Dermis microvascular lymphatic vessel endothelial cell (primary cell): ENCODE results near the gene MTA3. TPM values are rescaled to one million over a fixed set of nuclear protein-coding genes. Genes with fewer than 3 reads are reported as not detected.
A peak's percentile ranks its signal among the peaks of the same experiment; 100 is the strongest.
"Not testable (repeated sequence)": the region's sequence is repeated elsewhere in the genome, so short reads cannot be mapped to it uniquely, and the experiment has no call there.

Experiments
- DNase-seq, 2 donors: peaks; one replicate each; pipeline versions ENCODE4 v3.0.0 to v3.0.0-alpha.2; 2010; ENCODE audit warnings: low read depth in 2 of 2
- total RNA-seq: library from RNA; depleted of rRNA; stranded (reverse); fragments of >200 nt; gene quantifications from 2 replicates; pipeline ENCODE4 v1.2.1, GENCODE V29; 2014

Gene MTA3
- 15.8 and 20.2 TPM in 2 replicates for total RNA-seq

DNA sequence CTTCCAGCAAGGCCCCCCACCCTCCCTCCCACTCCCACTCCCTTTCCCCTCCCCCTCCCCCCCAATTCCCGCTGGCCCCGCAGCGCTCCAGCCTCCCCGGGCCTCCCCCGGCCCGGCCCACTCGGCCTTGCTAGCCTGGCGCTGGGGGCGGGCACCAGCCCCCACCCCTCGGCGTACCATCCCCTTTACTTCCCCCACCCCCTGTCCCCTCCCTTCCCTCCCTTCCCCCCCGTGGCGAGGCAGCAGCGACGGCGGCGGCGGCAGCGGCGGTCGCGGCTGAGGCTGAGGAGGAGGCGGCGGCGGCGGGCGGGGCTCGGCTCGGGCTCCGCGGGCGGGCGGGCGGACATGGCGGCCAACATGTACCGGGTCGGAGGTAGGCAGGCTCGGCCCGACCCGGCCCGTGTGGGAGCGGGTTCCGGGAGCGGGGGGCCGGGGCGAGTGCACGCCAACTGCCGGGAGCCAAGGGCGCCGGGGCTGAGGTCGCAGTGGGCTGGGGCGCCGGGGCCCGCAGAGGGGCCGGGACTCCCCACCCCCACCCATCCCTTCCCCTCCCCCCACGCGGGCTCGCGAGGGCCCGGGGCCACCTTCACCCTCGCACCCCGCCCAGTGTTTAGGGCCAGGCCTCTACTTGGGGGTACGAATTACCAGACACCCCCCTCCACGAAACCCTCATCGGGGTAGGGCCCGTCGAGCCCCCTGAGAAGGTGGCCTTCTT is at the start of gene MTA3:
Gene MTA3, plus strand, starts transcription at position 232 of the 715 bp plus-strand sequence. Its CDS starts 114 bp downstream, at position 346.
- peak in 1 of 2 donors; percentile 45 for DNase-seq

DNA sequence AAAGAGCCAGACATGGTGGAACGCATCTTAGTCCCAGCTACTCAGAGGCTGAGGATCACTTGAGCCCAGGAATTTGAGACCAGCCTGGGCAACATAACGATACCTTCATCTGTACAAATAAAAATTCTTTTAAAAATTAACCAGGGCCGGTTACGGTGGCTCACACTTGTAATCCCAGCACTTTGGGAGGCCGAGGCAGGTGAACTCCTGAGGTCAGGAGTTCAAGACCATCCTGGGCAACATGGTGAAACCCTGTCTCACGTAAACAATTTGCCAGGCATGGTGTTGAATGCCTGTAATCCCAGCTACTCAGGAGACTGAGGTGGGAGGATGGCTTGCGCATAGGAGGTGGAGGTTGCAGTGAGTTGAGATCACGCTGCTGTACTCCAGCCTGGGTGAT is 48.8 kb upstream of the MTA3 start:
- DNase-seq = no peak

DNA sequence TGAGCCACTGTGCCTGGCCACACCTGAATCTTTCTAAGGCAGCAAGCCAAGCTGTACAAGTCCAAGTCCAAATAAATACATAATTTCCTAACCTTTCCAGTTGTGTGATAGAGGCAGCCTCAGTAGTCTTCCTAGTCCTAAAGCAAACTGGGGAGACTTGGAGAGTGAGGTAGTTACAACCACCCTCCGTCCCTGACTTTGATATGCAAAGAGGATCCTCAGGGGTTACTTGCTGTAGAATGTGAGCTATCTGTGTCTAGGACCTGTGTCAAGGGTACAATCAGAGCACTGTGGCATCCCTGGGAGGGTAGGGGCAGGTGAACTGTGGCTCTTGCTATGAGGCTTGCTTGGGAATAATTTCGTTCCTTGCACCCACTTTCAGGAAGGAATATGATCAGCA is 46.4 kb upstream of the MTA3 start:
- DNase-seq = no peak

DNA sequence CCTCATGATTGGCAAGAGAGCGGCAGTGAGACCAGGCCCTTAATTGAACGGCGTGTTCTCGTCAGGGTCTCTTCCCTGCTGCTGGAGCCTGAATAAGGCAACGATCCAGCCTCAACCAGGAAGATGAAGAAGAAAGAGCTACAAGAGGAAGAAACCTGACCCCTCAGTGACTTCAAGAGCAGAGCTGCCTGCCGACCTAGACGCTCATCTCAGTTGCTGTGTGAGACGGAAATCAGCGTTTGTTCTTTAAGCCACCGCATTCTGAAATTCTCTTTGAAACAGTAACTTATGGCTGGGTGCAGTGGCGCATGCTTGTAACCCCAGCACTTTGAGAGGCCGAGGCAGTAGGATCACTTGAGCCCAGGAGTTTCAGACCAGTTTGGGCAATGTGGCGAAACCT is 45.1 kb upstream of the MTA3 start:
- DNase-seq = no peak

DNA sequence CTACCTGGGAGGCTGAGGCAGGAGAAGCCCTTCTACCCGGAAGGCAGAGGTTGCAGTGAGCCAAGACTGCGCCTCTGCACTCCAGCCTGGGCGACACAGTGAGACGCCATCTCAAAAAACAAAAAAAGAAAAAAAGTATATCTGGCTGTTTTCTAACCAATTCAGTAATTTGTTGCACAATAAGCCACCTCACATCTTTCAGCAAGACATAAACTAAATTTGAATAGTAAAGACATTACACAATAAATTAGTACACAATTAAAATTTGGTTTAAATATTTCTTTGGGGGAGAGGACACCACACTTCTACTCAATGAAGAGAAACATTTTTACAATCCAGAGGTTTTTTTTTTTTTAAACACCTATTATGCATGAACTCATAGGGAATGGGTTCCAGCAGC is 36.0 kb upstream of the MTA3 start:
- DNase-seq = no peak

DNA sequence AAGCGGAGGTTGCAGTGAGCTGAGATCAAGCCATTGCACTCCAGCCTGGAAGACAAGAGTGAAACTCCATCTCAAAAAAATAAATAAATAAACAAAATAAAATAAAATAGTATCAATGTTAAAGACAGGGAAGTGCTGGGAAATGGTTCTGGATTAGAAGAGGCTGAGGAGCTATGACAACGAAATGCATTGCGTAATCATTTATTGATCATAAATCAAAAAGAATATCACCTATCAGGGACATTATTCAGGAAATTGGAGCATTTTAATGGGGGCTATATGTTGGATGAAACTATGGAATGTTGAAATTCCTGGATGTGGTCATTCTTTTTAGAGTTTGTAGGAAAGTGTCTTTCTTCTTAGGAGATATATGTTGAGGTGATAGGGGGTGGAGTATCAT is 30.9 kb upstream of the MTA3 start:
- no peak for DNase-seq

DNA sequence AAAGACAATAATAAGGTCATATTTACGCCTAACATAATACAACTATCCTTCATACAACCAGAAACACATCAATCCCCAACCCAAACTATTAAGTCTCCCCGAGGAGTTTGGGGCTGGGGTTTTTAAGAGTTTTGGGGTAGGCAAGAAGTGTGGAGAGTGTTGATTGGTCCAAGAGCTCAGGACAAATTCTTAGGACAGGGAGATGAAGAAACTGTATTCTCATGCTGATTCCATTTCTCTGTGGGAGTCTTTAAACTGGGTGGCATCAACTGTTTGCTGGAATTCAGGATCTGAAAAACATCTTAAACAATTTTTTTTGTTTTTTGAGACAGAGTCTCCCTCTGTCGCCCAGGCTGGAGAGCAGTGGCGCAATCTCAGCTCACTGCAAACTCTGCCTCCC is 25.6 kb upstream of the MTA3 start:
- DNase-seq = no peak

DNA sequence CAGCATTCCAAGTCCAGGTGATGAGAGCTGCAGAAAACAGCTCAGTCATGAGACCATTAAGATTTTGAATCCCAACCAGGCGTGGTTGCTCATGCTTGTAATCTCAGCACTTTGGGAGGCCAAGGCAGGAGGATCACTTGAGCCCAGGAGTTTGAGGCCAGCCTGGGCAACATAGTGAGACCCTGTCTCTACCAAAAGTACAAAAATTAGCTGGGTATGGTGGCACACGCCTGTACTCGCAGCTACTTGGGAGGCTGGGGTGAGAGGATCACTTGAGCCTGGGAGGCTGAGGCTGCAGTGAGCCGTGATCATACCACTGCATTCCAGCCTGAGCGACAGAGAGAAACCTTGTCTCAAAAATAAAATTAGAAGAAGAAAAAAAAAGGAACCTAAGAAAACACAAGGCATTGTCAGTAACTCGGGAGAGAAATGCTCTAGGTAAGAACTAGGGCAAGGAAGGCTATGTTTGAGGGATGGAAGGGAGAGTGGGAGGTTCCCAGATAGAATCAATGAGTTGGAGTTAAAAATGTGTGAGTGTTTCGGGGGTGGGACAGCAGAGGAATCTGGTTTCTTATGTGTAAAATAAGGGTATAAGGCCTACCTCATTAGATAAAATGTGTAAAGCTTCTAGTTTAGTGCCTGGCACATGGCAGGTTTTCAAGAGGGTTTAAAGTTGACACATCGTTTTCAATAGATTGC is 23.3 kb upstream of the MTA3 start:
- DNase-seq = no peak

DNA sequence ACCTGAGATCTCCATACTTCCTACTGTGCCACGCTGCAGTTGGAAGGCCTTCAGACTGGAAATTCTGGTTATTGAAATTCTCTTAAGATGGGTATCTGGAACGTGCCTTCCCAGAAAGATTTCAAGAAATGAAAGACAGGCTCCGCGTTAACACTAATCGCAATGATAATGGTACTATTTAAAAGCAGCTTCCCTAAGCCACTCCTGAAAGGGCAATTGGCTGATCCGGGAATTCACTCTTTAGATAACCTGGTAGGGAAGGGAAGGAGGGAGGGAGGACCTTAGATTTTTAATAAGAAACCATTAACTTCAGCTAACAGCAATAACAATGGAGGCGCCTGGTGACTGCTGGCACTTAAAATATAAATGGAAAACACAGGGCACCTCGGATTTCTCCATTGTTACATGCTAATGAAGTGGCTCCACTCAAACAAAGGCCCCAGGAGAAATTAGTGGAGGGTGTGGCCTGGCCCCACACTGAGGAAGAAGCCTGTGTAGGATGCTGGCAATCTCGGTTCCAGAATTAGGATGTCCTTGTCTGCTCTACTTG is 22.5 kb upstream of the MTA3 start:
- no peak for DNase-seq

DNA sequence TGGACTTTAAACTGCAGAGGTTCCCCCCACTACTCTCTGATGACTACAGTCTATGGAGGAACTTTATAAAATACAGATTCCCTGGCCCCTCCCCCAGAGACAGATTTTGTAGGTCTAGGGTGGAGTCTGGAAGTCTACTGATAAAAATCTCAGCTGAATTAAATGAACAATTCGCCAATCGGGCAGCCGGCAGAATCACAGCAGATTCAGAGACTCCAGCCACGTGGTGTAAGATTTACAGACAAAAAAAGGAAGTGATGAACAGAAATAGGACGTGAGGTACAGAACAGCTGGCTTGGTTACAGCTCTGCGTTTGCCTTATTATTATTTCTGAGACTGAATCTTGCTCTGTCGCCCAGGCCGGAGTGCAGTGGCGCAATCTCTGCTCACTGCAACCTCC is 21.4 kb upstream of the MTA3 start:
- no peak for DNase-seq

DNA sequence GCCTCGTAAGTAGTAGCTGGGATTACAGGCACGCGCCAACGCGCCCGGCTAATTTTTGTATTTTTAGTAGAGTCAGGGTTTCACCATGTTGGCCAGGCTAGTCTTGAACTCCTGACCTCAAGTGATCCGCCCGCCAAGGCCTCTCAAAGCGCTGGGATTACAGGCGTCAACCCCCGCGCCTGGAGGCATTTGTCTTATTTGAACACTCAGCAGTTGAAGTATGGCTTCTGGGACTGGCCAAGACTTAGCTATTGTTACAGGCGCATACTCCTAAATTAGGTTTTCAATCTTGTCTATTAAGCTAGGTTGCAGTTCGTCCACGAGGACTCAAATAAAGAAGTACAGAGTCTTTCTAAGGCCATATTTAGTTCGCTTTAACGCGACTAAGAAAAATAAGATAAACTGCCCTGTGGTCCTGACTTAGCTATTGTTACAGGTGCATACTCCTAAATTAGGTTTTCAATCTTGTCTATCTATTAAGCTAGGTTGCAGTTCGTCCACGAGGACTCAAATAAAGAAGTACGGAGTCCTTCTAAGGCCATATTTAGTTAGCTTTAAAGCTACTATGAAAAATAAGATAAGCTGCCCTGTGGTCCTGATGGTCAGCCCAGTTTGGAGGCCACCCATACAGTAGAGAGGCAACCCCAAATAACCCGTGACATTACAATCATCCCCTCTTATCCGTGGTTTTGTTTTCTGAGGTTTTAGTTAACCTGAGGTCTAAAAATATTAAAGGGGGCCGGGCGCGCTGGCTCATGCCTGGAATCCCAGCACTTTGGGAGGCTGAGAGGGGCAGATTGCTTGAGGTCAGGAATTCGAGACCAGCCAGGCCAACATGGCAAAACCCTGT is 20.8 kb upstream of the MTA3 start:
- no peak for DNase-seq

DNA sequence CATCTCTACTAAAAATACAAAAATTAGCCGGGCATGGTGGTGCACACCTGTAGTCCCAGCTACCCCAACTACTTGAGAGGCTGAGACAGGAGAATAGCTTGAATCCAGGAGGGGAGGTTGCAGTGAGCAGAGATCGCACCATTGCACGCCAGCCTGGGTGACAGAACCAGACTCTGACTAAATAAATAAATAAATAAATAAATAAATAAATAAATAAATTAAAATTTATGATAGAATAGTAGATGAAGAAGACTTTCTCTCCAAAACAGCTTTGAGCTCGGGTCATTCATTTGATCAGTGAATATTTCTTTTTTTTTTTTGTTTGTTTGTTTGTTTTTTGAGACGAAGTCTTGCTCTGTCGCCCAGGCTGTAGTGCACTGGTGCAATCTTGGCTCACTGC is 17.6 kb upstream of the MTA3 start:
- no peak for DNase-seq

DNA sequence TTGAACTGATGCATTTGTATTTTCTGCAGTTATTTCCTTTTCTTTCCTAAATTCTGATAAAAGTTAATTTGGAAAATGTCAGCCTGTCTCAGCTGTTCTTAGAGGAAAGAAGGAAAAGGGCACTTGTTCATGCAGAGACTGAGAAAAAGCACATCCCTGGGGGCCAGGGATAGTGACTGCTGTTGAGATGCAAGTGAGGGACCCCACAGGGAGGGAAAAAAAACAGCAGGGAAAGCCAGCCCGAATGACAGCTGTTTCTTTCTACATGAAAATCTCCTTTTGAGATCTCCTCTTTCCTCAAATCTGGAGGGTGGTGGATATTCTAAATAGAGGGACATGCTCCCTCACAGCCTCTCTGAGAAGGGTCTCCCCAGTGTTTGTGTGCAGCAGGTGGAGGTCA is 14.0 kb upstream of the MTA3 start:
- DNase-seq = no peak

DNA sequence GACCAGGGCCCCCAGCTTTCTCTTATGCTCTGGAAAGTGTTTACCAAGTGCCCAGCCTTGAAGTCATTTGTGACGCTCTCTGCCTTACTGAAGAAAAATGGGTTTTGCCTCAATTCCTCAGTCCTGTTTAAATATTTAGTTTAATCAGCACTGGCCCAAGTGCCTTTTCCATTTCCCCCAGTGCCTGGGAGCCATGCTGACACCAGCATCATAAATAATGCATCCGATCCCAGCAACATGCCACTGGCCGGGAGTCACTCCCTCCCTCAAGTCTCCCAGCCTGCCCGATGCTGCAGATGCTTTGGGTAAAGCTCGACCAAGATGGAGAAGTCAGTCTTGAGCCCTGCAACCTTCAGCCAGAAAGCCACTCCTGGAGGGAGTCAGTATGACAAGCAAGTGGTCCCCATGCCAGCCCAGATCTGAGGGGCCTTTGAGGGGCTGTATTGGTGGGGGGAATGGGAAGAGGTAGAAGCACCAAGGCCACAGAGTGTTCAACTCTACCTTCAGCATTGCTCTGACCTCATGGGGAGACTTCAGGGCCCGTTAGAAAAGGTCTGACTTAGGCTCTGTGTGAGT is 12.0 kb upstream of the MTA3 start:
- no peak for DNase-seq

DNA sequence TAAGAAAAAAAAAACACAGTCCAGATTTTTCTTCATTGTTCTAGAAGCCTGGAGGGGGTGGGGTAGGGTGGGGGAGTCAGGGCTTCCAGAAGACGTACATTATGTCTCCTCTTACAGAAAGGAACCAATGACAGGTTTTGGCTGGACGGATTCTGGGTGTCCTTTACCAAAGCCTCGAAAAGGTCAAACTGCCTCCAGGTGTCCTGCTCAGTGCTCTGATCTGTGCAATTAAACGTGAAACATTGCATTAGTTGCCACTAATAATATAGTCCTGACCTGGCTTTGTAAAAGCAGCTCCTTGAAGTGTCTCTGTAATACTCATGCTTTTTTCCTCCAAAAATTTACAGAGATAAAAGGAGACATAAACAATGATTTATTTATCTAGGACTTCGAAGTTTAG is 11.1 kb upstream of the MTA3 start:
- DNase-seq = no peak

DNA sequence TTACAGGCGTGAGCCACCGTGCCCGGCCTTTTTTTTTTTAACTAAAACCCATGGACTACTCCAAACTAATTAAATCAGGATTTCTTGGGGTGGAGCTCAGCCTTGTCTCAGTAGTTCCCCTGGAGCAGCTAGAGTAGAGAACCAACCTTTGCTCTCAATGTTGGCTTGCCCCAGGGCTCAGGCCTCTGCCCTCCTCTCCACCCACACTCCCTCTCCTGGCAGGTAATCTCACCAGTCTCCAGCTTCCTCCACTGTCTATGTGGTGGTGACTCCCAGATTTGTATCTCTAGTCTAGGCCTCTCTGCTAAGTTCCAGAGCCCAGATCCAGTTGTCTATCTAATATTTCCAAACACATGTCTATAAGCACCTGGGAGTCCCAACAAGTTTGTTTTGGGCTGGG is 9.6 kb upstream of the MTA3 start:
- DNase-seq = no peak

DNA sequence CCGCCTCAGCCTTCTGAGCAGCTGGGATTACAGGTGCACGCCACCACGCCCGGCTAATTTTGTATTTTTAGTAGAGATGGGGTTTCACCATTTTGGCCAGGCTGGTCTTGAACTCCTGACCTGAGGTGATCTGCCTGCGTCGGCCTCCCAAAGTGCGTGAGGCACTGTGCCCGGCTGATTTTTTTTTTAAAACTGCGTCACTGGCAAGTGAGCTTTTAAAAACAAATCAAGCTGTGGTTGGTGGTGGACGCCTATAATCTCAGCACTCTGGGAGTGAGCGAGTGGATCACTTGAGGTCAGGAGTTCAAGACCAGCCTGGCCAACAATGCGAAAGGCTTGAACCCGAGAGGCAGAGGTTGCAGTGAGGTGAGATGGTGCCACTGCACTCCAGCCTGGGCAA is 8.3 kb upstream of the MTA3 start:
- not testable (repeated sequence) for DNase-seq

DNA sequence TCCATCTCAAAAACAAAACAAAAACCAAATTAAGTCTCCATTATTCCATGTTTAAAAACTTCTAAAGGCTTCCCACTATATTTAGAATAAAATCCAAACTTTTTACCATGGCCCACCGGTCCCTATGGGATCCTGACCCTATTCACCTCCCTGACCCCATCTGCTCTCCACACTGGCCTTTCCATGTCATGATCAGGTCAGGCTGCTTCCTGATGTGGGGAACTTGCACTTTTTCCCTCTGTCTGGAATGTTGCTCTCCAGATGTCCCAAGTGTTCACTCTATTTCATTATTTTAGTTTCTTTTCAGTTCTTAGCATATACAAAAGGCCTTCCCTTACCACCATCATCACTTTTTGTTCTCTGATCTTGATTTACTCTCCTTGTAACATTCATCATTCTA is 7.5 kb upstream of the MTA3 start:
- no peak for DNase-seq

DNA sequence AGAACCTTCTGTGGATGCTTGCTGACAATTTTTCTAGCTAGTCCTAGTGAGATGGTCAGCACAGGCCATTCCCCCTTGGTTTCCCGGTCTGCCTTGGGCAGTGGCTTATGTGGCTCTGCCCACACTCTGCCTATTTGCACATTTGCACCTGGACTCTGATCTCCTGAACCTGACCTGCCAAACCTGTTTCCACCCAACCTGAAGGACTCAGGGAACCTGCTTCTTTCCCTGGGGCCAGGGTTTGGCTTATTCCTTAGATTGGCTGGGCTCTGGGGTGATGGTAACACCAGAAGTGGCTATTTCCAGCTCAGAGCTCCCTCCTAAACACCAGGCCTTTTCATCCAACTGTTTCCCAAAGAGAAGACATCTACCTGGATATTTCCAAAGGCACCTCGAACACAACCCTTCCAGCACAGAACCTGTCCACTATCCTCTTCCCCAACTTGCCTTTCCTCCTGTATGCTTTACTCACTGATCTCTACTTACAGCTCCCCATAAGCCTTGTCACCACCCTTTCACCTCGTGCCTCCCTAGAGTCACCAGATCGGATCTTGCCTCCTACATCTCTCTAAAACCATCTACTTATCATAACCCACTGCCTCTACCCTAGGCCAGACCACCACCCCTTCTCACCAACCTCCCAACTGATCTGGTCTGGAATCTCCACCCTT is 5.8 kb upstream of the MTA3 start:
- no peak for DNase-seq

DNA sequence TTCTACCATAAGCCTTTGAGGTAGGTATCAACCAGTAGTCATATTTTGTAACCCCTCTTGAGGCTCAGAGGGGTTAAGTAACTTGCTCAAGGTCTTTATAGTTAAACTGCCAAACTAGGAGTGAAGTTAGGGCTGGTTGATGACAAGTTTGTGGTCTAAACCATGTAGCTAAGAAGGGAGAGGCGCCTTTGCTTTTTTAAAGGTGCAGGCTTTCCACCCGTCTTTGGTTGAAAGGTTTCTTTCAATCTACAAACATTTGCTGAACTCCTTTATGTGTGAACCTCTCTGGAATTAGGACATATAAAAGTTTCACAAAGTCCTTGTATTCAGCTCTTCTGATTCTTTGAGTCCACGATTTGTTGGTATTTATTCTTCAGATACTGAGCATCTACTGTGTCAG is 2.4 kb upstream of the MTA3 start:
- no peak for DNase-seq

DNA sequence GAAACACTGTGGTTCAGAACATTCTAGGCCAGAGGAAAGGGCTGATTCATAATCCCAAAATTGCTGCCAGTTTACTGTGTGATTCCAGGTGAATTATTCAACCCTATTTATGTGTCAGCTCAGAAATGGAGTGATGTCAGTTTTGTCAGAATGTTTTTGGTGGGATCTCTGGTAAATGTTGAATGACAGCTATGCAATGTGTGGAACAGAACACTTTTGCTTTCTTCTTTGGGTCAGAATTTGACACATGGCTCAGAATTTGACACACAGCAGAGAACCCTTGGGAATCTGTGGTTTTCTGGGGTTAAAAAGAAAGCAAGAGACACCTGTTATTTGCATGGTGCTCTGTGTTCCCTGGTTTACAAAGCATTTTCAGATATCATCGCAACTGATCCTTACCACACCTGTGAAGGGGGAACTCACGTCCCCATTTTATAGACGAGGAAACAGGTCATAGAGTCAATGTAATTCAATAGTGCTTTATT is 1.6 kb upstream of the MTA3 start:
- DNase-seq = no peak
